ENCODE results near the gene HSF4. TPM values are rescaled to one million over a fixed set of nuclear protein-coding genes. Genes with fewer than 3 reads are reported as not detected.

HSF4 gene
- total and polyA plus RNA-seq, 2 donors (not counting 3 experiments of a cell fraction or from before 2014, with no cell fraction given), result 4.8 to 5.5 TPM

DNA sequence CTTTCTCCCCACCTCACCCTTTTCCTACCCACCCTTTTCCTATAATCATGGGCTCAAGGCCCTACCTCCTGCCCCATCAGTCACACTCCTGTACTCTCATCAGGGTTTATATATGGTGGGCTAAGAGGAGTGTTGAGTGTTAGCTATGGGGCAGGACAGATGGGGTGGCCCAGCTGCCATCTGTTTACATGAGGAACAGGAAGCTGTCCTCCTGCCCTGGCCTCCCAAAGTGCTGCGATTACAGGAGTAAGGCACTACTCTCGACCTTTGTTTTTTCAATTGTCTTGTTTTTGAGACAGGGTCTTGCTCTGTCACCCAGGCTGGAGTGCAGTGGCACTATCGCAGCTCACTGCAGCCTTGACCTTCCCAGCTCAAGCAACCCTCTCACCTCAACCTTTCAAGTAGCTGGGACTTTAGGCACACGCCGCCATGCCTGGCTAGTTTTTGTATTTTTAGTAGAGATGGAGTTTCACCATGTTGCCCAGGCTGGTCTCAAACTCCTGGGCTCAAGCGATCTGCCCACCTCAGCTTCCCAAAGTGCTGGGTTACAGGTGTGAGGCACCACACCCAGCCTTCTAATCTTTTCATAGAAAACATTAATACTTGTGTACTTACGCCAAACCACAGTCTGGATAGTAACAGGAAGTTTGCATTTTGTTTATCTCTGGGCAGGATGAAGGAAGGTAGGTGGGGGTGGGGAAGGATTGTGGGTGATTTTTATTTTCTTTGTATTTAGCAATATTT is 6.5 kb upstream of the HSF4 start:
- intact Hi-C loops (cut with micrococcal nuclease), result no loop called here
- dilution Hi-C loops (cut with MboI; ENCODE audit: extremely low pct_ligation_motif_present, low sequenced_read_pairs), result no loop called here
- Histone ChIP-seq H3K27ac (ENCODE audit: insufficient read depth, low read depth, low read length) (no peak overlapping the region), H3K36me3 (ENCODE audit: control insufficient read depth in 2 of 2, extremely low read depth in 1 of 2, insufficient read depth in 2 of 2, low read length in 2 of 2) (no peaks in the 10 kb centered on the region), H4K20me1 (replicated peaks; ENCODE audit: control insufficient read depth, extremely low read depth, insufficient read depth, low read length) (no peaks in the 10 kb centered on the region), H2AFZ (ENCODE audit: low read depth, low read length) (no peak overlapping the region), H3K4me3 (replicated peaks in 1 of 3; ENCODE audit: insufficient read depth in 1 of 3, low read depth in 1 of 3, low read length in 3 of 3) (no peak overlapping the region), H3K9me3 (replicated peaks; ENCODE audit: control insufficient read depth, insufficient read depth, low read length) (no peaks in the 10 kb centered on the region), H3K27me3 (ENCODE audit: control insufficient read depth in 2 of 2, insufficient read depth in 2 of 2, low read length in 2 of 2) (peaks cover 8 to 11% of the 10 kb centered on the region in 2 experiments), H3K4me1 (ENCODE audit: control insufficient read depth, extremely low read depth, insufficient read depth, low read length) (peaks cover 5% of the 10 kb centered on the region), H3K79me2 (ENCODE audit: control insufficient read depth, insufficient read depth, low read length) (no peaks in the 10 kb centered on the region), H3K9ac (replicated peaks; ENCODE audit: extremely low read depth, insufficient read depth, low read length) (no peak overlapping the region), H3K9me1 (replicated peaks; ENCODE audit: control insufficient read depth, extremely low read depth, insufficient read depth, low read length) (no peaks in the 10 kb centered on the region), H3K4me2 (ENCODE audit: insufficient read depth, low read length) (no peak overlapping the region)
- ChIA-PET POLR2A (no interaction called here), CTCF (interaction anchor here (1.0 to 8.2 kb wide), 10 partner anchors 8 to 204 kb away, joined by 3 to 302 read pairs (median 6); no protein-coding TSS in a partner anchor)
- TF ChIP-seq POLR2AphosphoS5 (IDR thresholded peaks at IDR 0.05; ENCODE audit: insufficient read depth, low read depth, low read length) (no peak), EZH2 (IDR thresholded peaks at IDR 0.05; ENCODE audit: borderline replicate concordance, low read depth, low read length, severe bottlenecking) (no peak), POLR2A (IDR thresholded peaks at IDR 0.05; ENCODE audit: low read depth, low read length) (no peak), GATA2 (IDR thresholded peaks at IDR 0.05; ENCODE audit: insufficient read depth, insufficient read length, low read depth, low read length) (no peak), MYC (IDR thresholded peaks at IDR 0.05; ENCODE audit: low read depth, low read length) (no peak), JUN (IDR thresholded peaks at IDR 0.05; ENCODE audit: borderline replicate concordance, insufficient read depth, insufficient read length, low read depth) (no peak), FOS (IDR thresholded peaks at IDR 0.05; ENCODE audit: borderline replicate concordance, insufficient read depth, low read length) (no peak)
- TF ChIP-seq, protein P1, sequence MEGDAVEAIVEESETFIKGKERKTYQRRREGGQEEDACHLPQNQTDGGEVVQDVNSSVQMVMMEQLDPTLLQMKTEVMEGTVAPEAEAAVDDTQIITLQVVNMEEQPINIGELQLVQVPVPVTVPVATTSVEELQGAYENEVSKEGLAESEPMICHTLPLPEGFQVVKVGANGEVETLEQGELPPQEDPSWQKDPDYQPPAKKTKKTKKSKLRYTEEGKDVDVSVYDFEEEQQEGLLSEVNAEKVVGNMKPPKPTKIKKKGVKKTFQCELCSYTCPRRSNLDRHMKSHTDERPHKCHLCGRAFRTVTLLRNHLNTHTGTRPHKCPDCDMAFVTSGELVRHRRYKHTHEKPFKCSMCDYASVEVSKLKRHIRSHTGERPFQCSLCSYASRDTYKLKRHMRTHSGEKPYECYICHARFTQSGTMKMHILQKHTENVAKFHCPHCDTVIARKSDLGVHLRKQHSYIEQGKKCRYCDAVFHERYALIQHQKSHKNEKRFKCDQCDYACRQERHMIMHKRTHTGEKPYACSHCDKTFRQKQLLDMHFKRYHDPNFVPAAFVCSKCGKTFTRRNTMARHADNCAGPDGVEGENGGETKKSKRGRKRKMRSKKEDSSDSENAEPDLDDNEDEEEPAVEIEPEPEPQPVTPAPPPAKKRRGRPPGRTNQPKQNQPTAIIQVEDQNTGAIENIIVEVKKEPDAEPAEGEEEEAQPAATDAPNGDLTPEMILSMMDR (IDR thresholded peaks at IDR 0.05; ENCODE audit: extremely low read depth in 1 of 2, insufficient read depth in 1 of 2, low read depth in 1 of 2, low read length in 2 of 2), result no peak
- TF ChIP-seq, protein P2, sequence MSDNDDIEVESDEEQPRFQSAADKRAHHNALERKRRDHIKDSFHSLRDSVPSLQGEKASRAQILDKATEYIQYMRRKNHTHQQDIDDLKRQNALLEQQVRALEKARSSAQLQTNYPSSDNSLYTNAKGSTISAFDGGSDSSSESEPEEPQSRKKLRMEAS (IDR thresholded peaks at IDR 0.05; ENCODE audit: insufficient read depth, insufficient read length), result no peak
- FAIRE-seq, result no peak
- BruUV-seq (replicated peaks), result no TSS peak
- DNase-seq (ENCODE audit: low read depth, low spot score), result no peak

Measured in endothelial cell of umbilical vein (primary cell).